DOHH2 (cell line): ENCODE results near the gene FAM107A.

ENCODE experiments used
- EZH2phosphoT487 ChIP-seq: fragments of 200-600 bp; sonication (generic); IDR thresholded peaks from 2 replicates; pipeline ENCODE4 v1.6.1; 2017; ENCODE audit warnings: borderline replicate concordance, mild to moderate bottlenecking, antibody characterized with exemption, low read length, moderate library complexity, mixed read lengths
- TF ChIP-seq, protein P1 (sequence below): fragments of 200-600 bp; sonication (generic); IDR thresholded peaks from one replicate; pipeline ENCODE4 v1.5.1; 2014; ENCODE audit warnings: antibody characterized with exemption, mild to moderate bottlenecking, low read depth, low read length; ENCODE audit not compliant: poor library complexity, severe bottlenecking

DNA sequence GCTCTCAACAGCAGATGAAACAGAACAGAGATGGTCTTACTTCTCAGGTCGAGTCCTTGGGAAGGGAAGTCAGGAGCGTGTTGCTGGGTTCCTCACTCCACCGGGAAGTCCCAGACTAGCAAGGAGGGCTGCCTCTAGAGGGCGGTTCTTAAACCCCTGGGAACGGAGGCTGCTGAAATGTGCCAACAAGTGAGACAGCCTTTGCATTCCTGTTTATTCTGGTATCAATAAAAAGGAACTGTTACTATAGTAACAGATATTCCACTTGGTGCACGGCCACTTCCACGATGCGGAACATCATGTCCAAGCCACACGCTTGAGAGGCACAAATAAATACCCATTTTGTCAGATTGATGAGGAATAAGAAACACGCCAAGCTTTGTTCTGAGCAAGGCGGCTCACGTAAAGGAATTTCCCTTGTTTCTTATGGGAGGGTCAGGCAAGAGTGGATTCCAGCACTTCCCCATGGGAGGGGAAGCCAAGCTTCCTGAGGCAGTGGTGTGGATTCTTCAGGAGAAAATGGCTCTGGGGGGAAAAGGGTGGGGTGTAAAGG, at the start of gene FAM107A:
- TF ChIP-seq, protein P1, sequence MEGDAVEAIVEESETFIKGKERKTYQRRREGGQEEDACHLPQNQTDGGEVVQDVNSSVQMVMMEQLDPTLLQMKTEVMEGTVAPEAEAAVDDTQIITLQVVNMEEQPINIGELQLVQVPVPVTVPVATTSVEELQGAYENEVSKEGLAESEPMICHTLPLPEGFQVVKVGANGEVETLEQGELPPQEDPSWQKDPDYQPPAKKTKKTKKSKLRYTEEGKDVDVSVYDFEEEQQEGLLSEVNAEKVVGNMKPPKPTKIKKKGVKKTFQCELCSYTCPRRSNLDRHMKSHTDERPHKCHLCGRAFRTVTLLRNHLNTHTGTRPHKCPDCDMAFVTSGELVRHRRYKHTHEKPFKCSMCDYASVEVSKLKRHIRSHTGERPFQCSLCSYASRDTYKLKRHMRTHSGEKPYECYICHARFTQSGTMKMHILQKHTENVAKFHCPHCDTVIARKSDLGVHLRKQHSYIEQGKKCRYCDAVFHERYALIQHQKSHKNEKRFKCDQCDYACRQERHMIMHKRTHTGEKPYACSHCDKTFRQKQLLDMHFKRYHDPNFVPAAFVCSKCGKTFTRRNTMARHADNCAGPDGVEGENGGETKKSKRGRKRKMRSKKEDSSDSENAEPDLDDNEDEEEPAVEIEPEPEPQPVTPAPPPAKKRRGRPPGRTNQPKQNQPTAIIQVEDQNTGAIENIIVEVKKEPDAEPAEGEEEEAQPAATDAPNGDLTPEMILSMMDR = no peak
- TF ChIP-seq EZH2phosphoT487 = no peak
